ENCODE results near the gene OPTC.

DNA sequence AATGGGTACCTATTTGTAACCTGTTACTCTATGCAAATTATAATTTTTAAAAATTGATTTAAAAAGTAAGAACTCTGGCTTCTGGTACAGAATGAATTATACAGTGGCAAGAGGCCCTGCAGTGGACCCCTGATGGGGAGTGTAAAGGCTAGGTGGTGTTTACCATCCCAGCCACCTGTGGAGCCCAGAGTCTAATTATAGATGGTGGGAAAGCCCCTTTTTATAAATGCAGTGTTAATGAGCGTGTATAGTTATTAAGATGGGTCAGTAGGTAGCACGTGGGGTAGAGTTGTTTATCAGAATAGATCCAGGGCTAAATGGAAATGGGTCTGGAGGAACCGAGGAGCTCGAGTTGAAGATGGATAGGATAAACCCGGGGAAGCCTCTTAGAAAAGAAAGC, 32.2 kb upstream of the OPTC start:
- TF ChIP-seq YY1 (IDR thresholded peaks at IDR 0.05; ENCODE audit: low read depth): no peak
- no peak for TF ChIP-seq EP300 (IDR thresholded peaks at IDR 0.05; ENCODE audit: borderline replicate concordance)
- TF ChIP-seq TAF1 (IDR thresholded peaks at IDR 0.05; ENCODE audit: low read depth): no peak
- no peak for TF ChIP-seq RAD21 (IDR thresholded peaks at IDR 0.05; ENCODE audit: low read depth)
- TF ChIP-seq FOXM1 (IDR thresholded peaks at IDR 0.05; ENCODE audit: borderline replicate concordance, low read depth): no peak
- TF ChIP-seq NFIC (IDR thresholded peaks at IDR 0.05): no peak
- TF ChIP-seq, protein P1, sequence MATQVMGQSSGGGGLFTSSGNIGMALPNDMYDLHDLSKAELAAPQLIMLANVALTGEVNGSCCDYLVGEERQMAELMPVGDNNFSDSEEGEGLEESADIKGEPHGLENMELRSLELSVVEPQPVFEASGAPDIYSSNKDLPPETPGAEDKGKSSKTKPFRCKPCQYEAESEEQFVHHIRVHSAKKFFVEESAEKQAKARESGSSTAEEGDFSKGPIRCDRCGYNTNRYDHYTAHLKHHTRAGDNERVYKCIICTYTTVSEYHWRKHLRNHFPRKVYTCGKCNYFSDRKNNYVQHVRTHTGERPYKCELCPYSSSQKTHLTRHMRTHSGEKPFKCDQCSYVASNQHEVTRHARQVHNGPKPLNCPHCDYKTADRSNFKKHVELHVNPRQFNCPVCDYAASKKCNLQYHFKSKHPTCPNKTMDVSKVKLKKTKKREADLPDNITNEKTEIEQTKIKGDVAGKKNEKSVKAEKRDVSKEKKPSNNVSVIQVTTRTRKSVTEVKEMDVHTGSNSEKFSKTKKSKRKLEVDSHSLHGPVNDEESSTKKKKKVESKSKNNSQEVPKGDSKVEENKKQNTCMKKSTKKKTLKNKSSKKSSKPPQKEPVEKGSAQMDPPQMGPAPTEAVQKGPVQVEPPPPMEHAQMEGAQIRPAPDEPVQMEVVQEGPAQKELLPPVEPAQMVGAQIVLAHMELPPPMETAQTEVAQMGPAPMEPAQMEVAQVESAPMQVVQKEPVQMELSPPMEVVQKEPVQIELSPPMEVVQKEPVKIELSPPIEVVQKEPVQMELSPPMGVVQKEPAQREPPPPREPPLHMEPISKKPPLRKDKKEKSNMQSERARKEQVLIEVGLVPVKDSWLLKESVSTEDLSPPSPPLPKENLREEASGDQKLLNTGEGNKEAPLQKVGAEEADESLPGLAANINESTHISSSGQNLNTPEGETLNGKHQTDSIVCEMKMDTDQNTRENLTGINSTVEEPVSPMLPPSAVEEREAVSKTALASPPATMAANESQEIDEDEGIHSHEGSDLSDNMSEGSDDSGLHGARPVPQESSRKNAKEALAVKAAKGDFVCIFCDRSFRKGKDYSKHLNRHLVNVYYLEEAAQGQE (IDR thresholded peaks at IDR 0.05; ENCODE audit: low read depth): no peak
- TF ChIP-seq, protein P2, sequence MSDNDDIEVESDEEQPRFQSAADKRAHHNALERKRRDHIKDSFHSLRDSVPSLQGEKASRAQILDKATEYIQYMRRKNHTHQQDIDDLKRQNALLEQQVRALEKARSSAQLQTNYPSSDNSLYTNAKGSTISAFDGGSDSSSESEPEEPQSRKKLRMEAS (IDR thresholded peaks at IDR 0.05): no peak
- no peak for TF ChIP-seq CEBPB (IDR thresholded peaks at IDR 0.05)
- no peak for TF ChIP-seq TEAD4 (IDR thresholded peaks at IDR 0.05)
- TF ChIP-seq CREB1 (IDR thresholded peaks at IDR 0.05; ENCODE audit: low read depth): no peak
- TF ChIP-seq ZBTB7A (IDR thresholded peaks at IDR 0.05; ENCODE audit: low read depth): no peak
